Panc1 (cell line): Measurements from ENCODE around the gene HOXA13. TPM values are rescaled to one million over a fixed set of nuclear protein-coding genes. Genes with fewer than 3 reads are reported as not detected.

ENCODE experiments used
- ATAC-seq: fragments of 200-7000 bp; cut with Tn5 transposase; 2 replicates; pipeline ENCODE4 v1.9.1; 2020; ENCODE audit warnings: mild to moderate bottlenecking, moderate library complexity
- BruUV-seq: library from RNA; stranded (reverse); fragments of 400-500 nt; replicated peaks from 2 replicates; lab custom pipeline; 2021; lab: Mats Ljungman, UMichigan
- CTCF ChIA-PET: fragments of 300-600 bp; sonication (Branson Sonifier 250); formaldehyde crosslinking; loops from one replicate; lab custom pipeline; 2022; ENCODE audit warnings: antibody characterized with exemption; lab: Charles Lee
- POLR2A ChIA-PET: fragments of 300-600 bp; sonication (Branson Sonifier 250); formaldehyde crosslinking; loops from one replicate; lab custom pipeline; 2022; ENCODE audit warnings: antibody characterized with exemption; lab: Charles Lee
- DNase-seq: peaks from one replicate; pipeline ENCODE4 v3.0.0-alpha.2; 2010; ENCODE audit warnings: low read depth, low spot score
- H3K27ac ChIP-seq: 2 replicates; pipeline ENCODE4 v1.5.1; 2011; ENCODE audit warnings: mild to moderate bottlenecking, low read length, inconsistent platforms
- H3K27me3 ChIP-seq: fragments of 200-500 bp; sonication (Bioruptor generic); 2 replicates; pipeline ENCODE4 v1.6.0; 2014; ENCODE audit warnings: low read length, inconsistent platforms; ENCODE audit not compliant: control insufficient read depth, insufficient read depth
- H3K36me3 ChIP-seq: fragments of 200-500 bp; sonication (Bioruptor generic); 2 replicates; pipeline ENCODE4 v1.5.1; 2014; ENCODE audit warnings: inconsistent platforms, mild to moderate bottlenecking, low read length, moderate library complexity; ENCODE audit not compliant: control insufficient read depth, insufficient read depth
- H3K4me1 ChIP-seq: 2 replicates; pipeline ENCODE4 v1.5.1; 2011; ENCODE audit warnings: inconsistent platforms, mild to moderate bottlenecking, low read length, moderate library complexity; ENCODE audit not compliant: control insufficient read depth, insufficient read depth
- H3K4me3 ChIP-seq, 2 experiments: 2 replicates each; pipeline ENCODE4 v1.5.1; 2011 to 2012; ENCODE audit warnings: low read depth in 2 of 2, low read length in 2 of 2, mild to moderate bottlenecking in 2 of 2, inconsistent platforms in 1 of 2, moderate library complexity in 1 of 2
- H3K9me3 ChIP-seq: fragments of 200-500 bp; sonication (Bioruptor generic); 2 replicates; pipeline ENCODE4 v1.5.1; 2014; ENCODE audit warnings: low read depth, mild to moderate bottlenecking, inconsistent platforms, low read length, moderate library complexity; ENCODE audit not compliant: control insufficient read depth, insufficient read depth
- CTCF ChIP-seq: fragments of 450-650 bp; IDR thresholded peaks from 2 replicates; pipeline ENCODE4 v1.5.1; 2017; ENCODE audit warnings: mild to moderate bottlenecking
- POLR2AphosphoS5 ChIP-seq: IDR thresholded peaks from 2 replicates; pipeline ENCODE4 v1.6.1; 2012; ENCODE audit warnings: mild to moderate bottlenecking, low read depth, low read length, moderate library complexity
- REST ChIP-seq, 2 experiments: IDR thresholded peaks; 2 replicates each; pipeline ENCODE4 v1.6.1; 2011 to 2012; ENCODE audit warnings: low read depth in 2 of 2, control low read depth in 1 of 2, low read length in 1 of 2, mild to moderate bottlenecking in 1 of 2, moderate library complexity in 1 of 2; ENCODE audit not compliant: insufficient read depth in 1 of 2
- SIN3A ChIP-seq: IDR thresholded peaks from 2 replicates; pipeline ENCODE4 v1.6.1; 2012; ENCODE audit warnings: low read depth, mild to moderate bottlenecking, low read length, moderate library complexity, borderline replicate concordance; ENCODE audit not compliant: insufficient read depth
- TCF7L2 ChIP-seq: IDR thresholded peaks from 2 replicates; pipeline ENCODE4 v1.6.1; 2011; ENCODE audit warnings: mild to moderate bottlenecking, low read depth, low read length, inconsistent platforms
- in situ Hi-C: cut with HindIII; loops from 2 replicates; pipeline ENCODE4 v1.10.0; 2016; ENCODE audit warnings: low sequenced_read_pairs, low pct_unique_long_range_greater_than_20kb
- intact Hi-C: fragments of 100-400 bp; cut with micrococcal nuclease; formaldehyde crosslinking; loops from one replicate; pipeline ENCODE4 v1.10.0; 2022; ENCODE audit not compliant: unreplicated experiment
- total RNA-seq: library from RNA; stranded (reverse); gene quantifications from one replicate; pipeline ENCODE4 v1.2.1, GENCODE V29; 2021; ENCODE audit not compliant: unreplicated experiment

The HOXA13 gene
- total RNA-seq, 1 experiment from 2014 or later = 1.2 TPM

- ChIA-PET CTCF (no interaction called here), POLR2A (no interaction called here)
- BruUV-seq = no TSS peak
- H3K27ac ChIP-seq = no peak overlapping the region
- DNase-seq = no peak
- intact Hi-C loops (no loop called here), in situ Hi-C loops (no loop called here)
- H3K9me3 ChIP-seq = no peaks in the 10 kb centered on the region
- H3K4me1 ChIP-seq = peaks cover 11% of the 10 kb centered on the region
- H3K4me3 ChIP-seq = no peak overlapping the region
- H3K36me3 ChIP-seq = no peaks in the 10 kb centered on the region
- ATAC-seq = no peak
- no peaks in the 10 kb centered on the region for H3K27me3 ChIP-seq
- TF ChIP-seq SIN3A = no peak
- no peak for TF ChIP-seq CTCF
- TF ChIP-seq REST (IDR thresholded peaks at IDR 0.05; ENCODE audit: insufficient read depth in 1 of 2, low read depth in 2 of 2, low read length in 1 of 2) = no peak
- no peak for TF ChIP-seq POLR2AphosphoS5
- TF ChIP-seq TCF7L2 = no peak
Measured at GRCh38 chr7:27186668-27187474, 13.0 kb downstream of the HOXA13 start.

GRCh38 chr7:27185854-27186667, 13.8 kb downstream of the HOXA13 start:
- no TSS peak for BruUV-seq
- no peak overlapping the region for H3K4me3 ChIP-seq
- no peaks in the 10 kb centered on the region for H3K36me3 ChIP-seq
- ATAC-seq (peak; percentile 25; the same call in 1 of the 2 replicates), DNase-seq (no peak)
- ChIA-PET POLR2A (no interaction called here), CTCF (no interaction called here)
- H3K4me1 ChIP-seq = peaks cover 11% of the 10 kb centered on the region
- no peak overlapping the region for H3K27ac ChIP-seq
- intact Hi-C loops (no loop called here), in situ Hi-C loops (no loop called here)
- H3K27me3 ChIP-seq = no peaks in the 10 kb centered on the region
- H3K9me3 ChIP-seq = no peaks in the 10 kb centered on the region
- TF ChIP-seq CTCF (no peak), POLR2AphosphoS5 (no peak), TCF7L2 (no peak), SIN3A (no peak), REST (IDR thresholded peaks at IDR 0.05; ENCODE audit: insufficient read depth in 1 of 2, low read depth in 2 of 2, low read length in 1 of 2) (no peak)
